Calu3 (cell line): ENCODE results near the gene TAF1A. TPM values are rescaled to one million over a fixed set of nuclear protein-coding genes. Genes with fewer than 3 reads are reported as not detected.

Experiments
- Bru-seq: library from RNA; stranded (reverse); fragments of 400-500 nt; gene quantifications from one replicate; lab custom pipeline; 2021; lab: Mats Ljungman, UMichigan
- BruChase-seq, 2 experiments: library from RNA; stranded (reverse); fragments of 400-500 nt; gene quantifications; one replicate each; lab custom pipeline; 2021; lab: Mats Ljungman, UMichigan
- BruUV-seq: library from RNA; stranded (reverse); fragments of 400-500 nt; replicated peaks from 2 replicates; lab custom pipeline; 2021; lab: Mats Ljungman, UMichigan
- CTCF ChIA-PET: fragments of 300-600 bp; sonication (Branson Sonifier 250); formaldehyde crosslinking; loops from one replicate; lab custom pipeline; 2022; ENCODE audit warnings: antibody characterized with exemption; lab: Charles Lee
- DNase-seq: peaks from one replicate; pipeline ENCODE4 v3.0.0; 2022
- H3K27ac Mint-ChIP-seq: one replicate; pipeline ENCODE4 v1.8.0; 2022; ENCODE audit warnings: mixed read lengths; ENCODE audit not compliant: unreplicated experiment
- H3K27me3 Mint-ChIP-seq: one replicate; pipeline ENCODE4 v1.8.0; 2022; ENCODE audit warnings: mixed read lengths; ENCODE audit not compliant: unreplicated experiment
- H3K36me3 Mint-ChIP-seq: one replicate; pipeline ENCODE4 v1.8.0; 2022; ENCODE audit warnings: mild to moderate bottlenecking, moderate library complexity, mixed read lengths; ENCODE audit not compliant: insufficient read depth, unreplicated experiment
- H3K4me1 Mint-ChIP-seq: one replicate; pipeline ENCODE4 v1.8.0; 2022; ENCODE audit warnings: mild to moderate bottlenecking, low read depth, mixed read lengths; ENCODE audit not compliant: unreplicated experiment
- H3K4me3 Mint-ChIP-seq: one replicate; pipeline ENCODE4 v1.8.0; 2022; ENCODE audit warnings: mild to moderate bottlenecking, low read depth, moderate library complexity, mixed read lengths; ENCODE audit not compliant: unreplicated experiment
- H3K9me3 Mint-ChIP-seq: one replicate; pipeline ENCODE4 v1.8.0; 2022; ENCODE audit warnings: low read depth, mixed read lengths; ENCODE audit not compliant: unreplicated experiment
- intact Hi-C: fragments of 100-400 bp; cut with micrococcal nuclease; formaldehyde crosslinking; loops from one replicate; pipeline ENCODE4 v1.10.0; 2022; ENCODE audit not compliant: unreplicated experiment
- long read RNA-seq: library from polyadenylated mRNA; stranded (forward); transcript quantifications from one replicate; pipeline ENCODE4 v2.0.0, GENCODE V29; 2022
- total RNA-seq: library from RNA; stranded (reverse); gene quantifications from 2 replicates; pipeline ENCODE4 v1.2.3, GENCODE V29; 2022
- TF ChIP-seq, protein P1 (sequence below): fragments of 200-600 bp; IDR thresholded peaks from one replicate; pipeline ENCODE4 v1.8.0; 2022; ENCODE audit warnings: antibody characterized with exemption; ENCODE audit not compliant: unreplicated experiment

TAF1A gene
- total RNA-seq (16.3 and 16.4 TPM in 2 replicates), Bru-seq, nascent RNA (percentile 85 among the genes with signal in this experiment), BruChase-seq, experiment 1, labeled RNA remaining after a 6-hour chase (percentile 61 among the genes with signal in this experiment), BruChase-seq, experiment 2, labeled RNA remaining after a 2-hour chase (percentile 69 among the genes with signal in this experiment)
- long read RNA-seq, transcript TAF1A-202 (11 exons, 1,894 nt), result major isoform, 5 of 13 reads
- long read RNA-seq, partial matches to known transcripts, result 2 of 13 reads
- long read RNA-seq, other reads (novel, unspliced or antisense), result 4 of 13 reads

DNA sequence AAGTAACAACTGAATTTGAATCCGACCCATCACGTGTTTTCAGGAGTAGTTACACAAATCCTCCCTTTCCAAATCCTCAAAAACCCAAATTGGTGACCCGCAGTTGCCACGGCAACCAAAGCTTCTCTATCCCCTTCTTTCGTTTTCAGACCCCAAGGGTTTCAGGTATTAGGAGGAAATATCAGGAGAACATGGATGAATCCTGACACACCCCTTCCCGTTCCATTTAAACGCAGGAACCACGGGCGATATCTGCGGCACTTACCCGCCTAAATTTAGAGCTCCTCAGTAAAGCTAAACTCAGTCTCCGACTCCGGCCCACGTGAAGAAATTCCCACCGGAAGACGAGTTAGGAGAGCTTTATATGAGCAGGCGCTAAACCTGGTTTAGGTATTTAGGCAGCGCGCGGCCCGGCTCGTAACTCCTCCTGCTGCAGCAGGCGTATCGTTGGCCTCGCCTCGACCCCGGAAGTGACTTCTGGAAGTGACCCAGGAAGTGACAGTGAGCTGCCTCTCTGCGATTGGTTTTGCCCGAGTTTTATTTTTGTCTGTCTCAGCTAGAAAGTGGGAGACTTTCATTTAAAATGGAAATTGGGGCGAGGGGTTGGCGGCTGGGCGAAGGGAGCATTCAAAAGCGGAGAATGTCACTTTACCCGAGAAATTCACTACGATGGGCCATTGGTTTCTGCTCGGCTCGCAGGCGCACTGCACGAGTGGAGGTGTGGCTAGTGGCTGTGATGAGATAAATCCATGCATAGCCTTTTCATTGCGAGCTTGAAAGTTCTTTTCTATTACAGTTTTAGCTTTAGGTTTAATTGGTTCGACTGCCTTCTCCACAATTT lies at the start of gene TAF1A:
Gene TAF1A, minus strand, starts transcription at position 472 of the 841 bp plus-strand sequence.
- H3K27me3 Mint-ChIP-seq, result no peaks in the 10 kb centered on the region
- peaks cover 27% of the 10 kb centered on the region for H3K36me3 Mint-ChIP-seq
- TSS peak; percentile 98 for BruUV-seq
- H3K4me1 Mint-ChIP-seq, result peaks cover 23% of the 10 kb centered on the region
- peak; percentile 85 for DNase-seq
- intact Hi-C loops, result no loop called here
- peak within 1 kb of the TSS; percentile 93 for H3K4me3 Mint-ChIP-seq
- H3K9me3 Mint-ChIP-seq, result no peaks in the 10 kb centered on the region
- CTCF ChIA-PET, result interaction anchor here (0.6 to 0.9 kb wide), 4 partner anchors 9 to 125 kb away, joined by 3 to 4 read pairs (median 4); no protein-coding TSS in a partner anchor
- peak within 1 kb of the TSS; percentile 82 for H3K27ac Mint-ChIP-seq
- TF ChIP-seq, protein P1, sequence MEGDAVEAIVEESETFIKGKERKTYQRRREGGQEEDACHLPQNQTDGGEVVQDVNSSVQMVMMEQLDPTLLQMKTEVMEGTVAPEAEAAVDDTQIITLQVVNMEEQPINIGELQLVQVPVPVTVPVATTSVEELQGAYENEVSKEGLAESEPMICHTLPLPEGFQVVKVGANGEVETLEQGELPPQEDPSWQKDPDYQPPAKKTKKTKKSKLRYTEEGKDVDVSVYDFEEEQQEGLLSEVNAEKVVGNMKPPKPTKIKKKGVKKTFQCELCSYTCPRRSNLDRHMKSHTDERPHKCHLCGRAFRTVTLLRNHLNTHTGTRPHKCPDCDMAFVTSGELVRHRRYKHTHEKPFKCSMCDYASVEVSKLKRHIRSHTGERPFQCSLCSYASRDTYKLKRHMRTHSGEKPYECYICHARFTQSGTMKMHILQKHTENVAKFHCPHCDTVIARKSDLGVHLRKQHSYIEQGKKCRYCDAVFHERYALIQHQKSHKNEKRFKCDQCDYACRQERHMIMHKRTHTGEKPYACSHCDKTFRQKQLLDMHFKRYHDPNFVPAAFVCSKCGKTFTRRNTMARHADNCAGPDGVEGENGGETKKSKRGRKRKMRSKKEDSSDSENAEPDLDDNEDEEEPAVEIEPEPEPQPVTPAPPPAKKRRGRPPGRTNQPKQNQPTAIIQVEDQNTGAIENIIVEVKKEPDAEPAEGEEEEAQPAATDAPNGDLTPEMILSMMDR, result no peak

DNA sequence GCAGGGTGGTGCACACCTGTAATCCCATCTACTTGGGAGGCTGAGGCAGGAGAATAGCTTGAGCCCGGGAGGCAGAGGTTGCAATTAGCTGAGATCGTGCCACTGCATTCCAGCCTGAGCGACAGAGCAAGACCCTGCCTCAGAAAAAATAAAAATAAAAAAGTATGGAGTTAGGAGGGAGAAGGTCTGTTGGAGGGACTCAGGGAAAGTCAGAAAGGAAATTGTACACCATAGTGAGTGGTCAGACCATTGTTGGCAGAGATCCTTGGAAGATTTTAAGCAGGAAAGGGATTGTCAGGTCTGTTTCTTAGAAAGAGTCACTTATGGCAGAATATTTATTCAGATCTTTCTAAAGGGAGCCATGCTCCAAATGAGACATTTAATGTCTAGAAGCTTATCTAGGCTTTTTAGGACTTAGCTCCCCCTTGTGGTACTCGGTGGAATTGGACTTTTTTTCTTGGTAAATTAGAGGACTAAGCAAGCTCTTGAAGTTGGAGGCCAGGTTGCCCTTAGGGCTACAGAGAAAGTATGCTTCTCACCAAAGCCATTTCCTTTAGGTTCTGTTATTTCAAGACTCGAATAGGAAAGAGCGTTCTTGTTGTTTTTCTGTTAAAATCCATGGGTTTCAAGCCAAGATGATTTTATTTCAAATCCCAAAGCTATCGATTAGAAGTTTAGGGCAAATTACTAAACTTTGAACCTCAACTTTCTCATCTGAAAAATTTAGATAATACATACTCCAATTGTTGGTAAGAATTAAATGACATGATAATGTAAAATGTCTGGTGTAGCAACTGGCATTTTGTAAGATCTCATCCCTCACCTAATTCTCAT lies 44.7 kb upstream of the TAF1A start:
- no TSS peak for BruUV-seq
- intact Hi-C loops, result loop anchor here (1.0 kb wide), 1 partner anchor 169 kb away; no protein-coding TSS in a partner anchor
- peaks cover 22% of the 10 kb centered on the region for H3K36me3 Mint-ChIP-seq

DNA sequence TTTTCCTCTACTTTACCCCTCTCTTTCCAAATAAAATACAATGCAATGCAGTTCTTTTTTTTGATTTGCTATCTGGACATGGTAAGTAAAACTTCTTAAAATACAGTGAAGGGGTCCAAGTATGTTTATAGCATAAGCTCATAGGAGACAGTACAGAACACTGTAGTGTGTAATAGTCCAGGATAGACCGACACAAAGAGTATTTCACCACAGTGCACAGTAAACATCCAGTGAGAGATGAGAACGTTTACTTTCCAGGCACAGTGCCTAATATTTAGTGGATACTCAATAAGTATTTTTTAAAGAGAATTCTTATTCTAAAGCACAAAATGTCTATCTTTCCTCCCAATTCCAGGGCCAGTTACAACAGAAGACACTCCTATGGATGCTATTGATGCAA lies 43.0 kb upstream of the TAF1A start:
- DNase-seq, result no peak
- TF ChIP-seq, protein P1, result no peak
- no peaks in the 10 kb centered on the region for H3K27me3 Mint-ChIP-seq
- CTCF ChIA-PET, result no interaction called here
- H3K27ac Mint-ChIP-seq, result no peak overlapping the region
- no TSS peak for BruUV-seq
- peaks cover 22% of the 10 kb centered on the region for H3K36me3 Mint-ChIP-seq
- no peaks in the 10 kb centered on the region for H3K9me3 Mint-ChIP-seq
- no peak overlapping the region for H3K4me3 Mint-ChIP-seq
- H3K4me1 Mint-ChIP-seq, result no peaks in the 10 kb centered on the region
- intact Hi-C loops, result no loop called here

More for the DNA sequence above, 44.7 kb upstream of the TAF1A start:
- Mint-ChIP-seq H3K27me3 (no peaks in the 10 kb centered on the region), H3K9me3 (no peaks in the 10 kb centered on the region), H3K27ac (no peak overlapping the region), H3K4me1 (no peaks in the 10 kb centered on the region), H3K4me3 (no peak overlapping the region)
- TF ChIP-seq, protein P1, result peak; percentile 56
- peak; percentile 83 for DNase-seq
- CTCF ChIA-PET, result interaction anchor here (0.6 to 1.5 kb wide), 8 partner anchors 9 to 169 kb away, joined by 3 to 30 read pairs (median 4); partner anchors contain the start of gene TAF1A
